Subcutaneous abdominal adipose tissue (tissue), 5 donors: ENCODE data around the gene ID2.

ENCODE experiments used
- H3K27ac ChIP-seq: one replicate; pipeline ENCODE4 v1.7.0; 2013; ENCODE audit warnings: low read depth, mild to moderate bottlenecking, inconsistent platforms, low read length, moderate library complexity
- H3K27me3 ChIP-seq, 5 donors: one replicate each; pipeline ENCODE4 v1.7.0; 2013; ENCODE audit warnings: low read length in 5 of 5, inconsistent platforms in 1 of 5; ENCODE audit not compliant: control insufficient read depth in 5 of 5, insufficient read depth in 4 of 5
- H3K36me3 ChIP-seq, 5 donors: one replicate each; pipeline ENCODE4 v1.7.0; 2013; ENCODE audit warnings: low read length in 5 of 5; ENCODE audit not compliant: control insufficient read depth in 5 of 5, insufficient read depth in 5 of 5
- H3K4me1 ChIP-seq, 5 donors: one replicate each; pipeline ENCODE4 v1.7.0; 2013; ENCODE audit warnings: low read length in 5 of 5, mild to moderate bottlenecking in 3 of 5, moderate library complexity in 1 of 5; ENCODE audit not compliant: control insufficient read depth in 5 of 5, insufficient read depth in 5 of 5
- H3K4me3 ChIP-seq, 5 donors: one replicate each; pipeline ENCODE4 v1.7.0; 2013; ENCODE audit warnings: low read length in 5 of 5, low read depth in 1 of 5
- H3K9ac ChIP-seq, 5 donors: one replicate each; pipeline ENCODE4 v1.7.0; 2013; ENCODE audit warnings: low read length in 5 of 5, mild to moderate bottlenecking in 4 of 5, moderate library complexity in 3 of 5
- H3K9me3 ChIP-seq, 5 donors: one replicate each; pipeline ENCODE4 v1.7.0; 2013; ENCODE audit warnings: low read length in 5 of 5; ENCODE audit not compliant: control insufficient read depth in 5 of 5
- donor health status: healthy.
- donor health status: healthy.
- donor health status: healthy.
- donor health status: healthy.
- donor health status: healthy.

The ID2 gene

GRCh38 chr2:8669157-8669817 is 12.6 kb upstream of the ID2 start:
- H3K4me1 ChIP-seq, result peaks cover 2 to 15% (median 12%) of the 10 kb centered on the region in 5 donors
- no peaks in the 10 kb centered on the region for H3K27me3 ChIP-seq
- no peak overlapping the region for H3K9ac ChIP-seq
- H3K4me3 ChIP-seq, result peak overlapping the region in 1 of 5 donors; percentile 7
- H3K27ac ChIP-seq, result peak overlapping the region; percentile 20
- H3K9me3 ChIP-seq, result peaks cover 0 to 6% (median 0%) of the 10 kb centered on the region in 5 donors
- H3K36me3 ChIP-seq, result no peaks in the 10 kb centered on the region

GRCh38 chr2:8670580-8670979 is 11.3 kb upstream of the ID2 start:
- Histone ChIP-seq H3K4me1 (peaks cover 2 to 15% (median 12%) of the 10 kb centered on the region in 5 donors), H3K4me3 (no peak overlapping the region), H3K36me3 (no peaks in the 10 kb centered on the region), H3K27ac (no peak overlapping the region), H3K9me3 (peaks cover 0 to 11% (median 6%) of the 10 kb centered on the region in 5 donors), H3K27me3 (no peaks in the 10 kb centered on the region), H3K9ac (no peak overlapping the region)

GRCh38 chr2:8671176-8671575 is 10.7 kb upstream of the ID2 start:
- H3K36me3 ChIP-seq, result no peaks in the 10 kb centered on the region
- peaks cover 0 to 11% (median 6%) of the 10 kb centered on the region in 5 donors for H3K9me3 ChIP-seq
- no peak overlapping the region for H3K27ac ChIP-seq
- H3K27me3 ChIP-seq, result no peaks in the 10 kb centered on the region
- no peak overlapping the region for H3K4me3 ChIP-seq
- H3K9ac ChIP-seq, result no peak overlapping the region
- peaks cover 2 to 18% (median 17%) of the 10 kb centered on the region in 5 donors for H3K4me1 ChIP-seq

GRCh38 chr2:8671802-8672201 is 10.1 kb upstream of the ID2 start:
- Histone ChIP-seq H3K27ac (no peak overlapping the region), H3K27me3 (no peaks in the 10 kb centered on the region), H3K9ac (no peak overlapping the region), H3K4me3 (no peak overlapping the region), H3K9me3 (peaks cover 0 to 11% (median 6%) of the 10 kb centered on the region in 5 donors), H3K36me3 (no peaks in the 10 kb centered on the region), H3K4me1 (peaks cover 2 to 25% (median 22%) of the 10 kb centered on the region in 5 donors)

GRCh38 chr2:8672940-8673339 is 8.9 kb upstream of the ID2 start:
- Histone ChIP-seq H3K36me3 (no peaks in the 10 kb centered on the region), H3K27ac (no peak overlapping the region), H3K27me3 (no peaks in the 10 kb centered on the region), H3K9ac (no peak overlapping the region), H3K4me3 (no peak overlapping the region), H3K4me1 (peaks cover 2 to 36% (median 34%) of the 10 kb centered on the region in 5 donors), H3K9me3 (peaks cover 0 to 11% (median 6%) of the 10 kb centered on the region in 5 donors)

GRCh38 chr2:8673381-8673780 is 8.5 kb upstream of the ID2 start:
- no peak overlapping the region for H3K4me3 ChIP-seq
- no peak overlapping the region for H3K27ac ChIP-seq
- H3K9me3 ChIP-seq, result peaks cover 0 to 11% (median 6%) of the 10 kb centered on the region in 5 donors
- H3K9ac ChIP-seq, result no peak overlapping the region
- H3K4me1 ChIP-seq, result peaks cover 2 to 40% (median 38%) of the 10 kb centered on the region in 5 donors
- H3K27me3 ChIP-seq, result no peaks in the 10 kb centered on the region
- H3K36me3 ChIP-seq, result no peaks in the 10 kb centered on the region

GRCh38 chr2:8674420-8675009 is 7.3 kb upstream of the ID2 start:
- Histone ChIP-seq H3K9me3 (peaks cover 0 to 11% (median 6%) of the 10 kb centered on the region in 5 donors), H3K27ac (no peak overlapping the region), H3K9ac (no peak overlapping the region), H3K27me3 (no peaks in the 10 kb centered on the region), H3K4me1 (peaks cover 2 to 36% (median 35%) of the 10 kb centered on the region in 5 donors), H3K36me3 (no peaks in the 10 kb centered on the region), H3K4me3 (no peak overlapping the region)

- no peak overlapping the region for H3K27ac ChIP-seq
- H3K4me1 ChIP-seq, result peaks cover 3 to 43% (median 40%) of the 10 kb centered on the region in 5 donors
- no peaks in the 10 kb centered on the region for H3K36me3 ChIP-seq
- H3K9ac ChIP-seq, result no peak overlapping the region
- H3K4me3 ChIP-seq, result no peak overlapping the region
- H3K9me3 ChIP-seq, result peaks cover 0 to 11% (median 6%) of the 10 kb centered on the region in 5 donors
- no peaks in the 10 kb centered on the region for H3K27me3 ChIP-seq
Measured at GRCh38 chr2:8675543-8675942, 6.3 kb upstream of the ID2 start.

GRCh38 chr2:8676191-8676920 is 5.5 kb upstream of the ID2 start:
- Histone ChIP-seq H3K36me3 (no peaks in the 10 kb centered on the region), H3K9me3 (peaks cover 0 to 11% (median 6%) of the 10 kb centered on the region in 5 donors), H3K9ac (peak overlapping the region in 4 of 5 donors; percentile 41 to 77 (median 66)), H3K4me1 (peaks cover 3 to 51% (median 47%) of the 10 kb centered on the region in 5 donors), H3K4me3 (peak overlapping the region in 4 of 5 donors; percentile 59 to 76 (median 63)), H3K27me3 (no peaks in the 10 kb centered on the region), H3K27ac (peak overlapping the region; percentile 96)
